IMR-90 (cell line): ENCODE data around the gene SLC2A3.

Experiments used
- POLR2A ChIP-seq: IDR thresholded peaks from 2 replicates; pipeline ENCODE4 v1.6.1; 2012; ENCODE audit warnings: mild to moderate bottlenecking, low read depth, low read length
- TF ChIP-seq, protein P1 (sequence below): conservative IDR thresholded peaks from 2 replicates; pipeline ENCODE4 v1.5.1; 2012; ENCODE audit warnings: mild to moderate bottlenecking, low read depth, low read length, improper control_type of control experiment

DNA sequence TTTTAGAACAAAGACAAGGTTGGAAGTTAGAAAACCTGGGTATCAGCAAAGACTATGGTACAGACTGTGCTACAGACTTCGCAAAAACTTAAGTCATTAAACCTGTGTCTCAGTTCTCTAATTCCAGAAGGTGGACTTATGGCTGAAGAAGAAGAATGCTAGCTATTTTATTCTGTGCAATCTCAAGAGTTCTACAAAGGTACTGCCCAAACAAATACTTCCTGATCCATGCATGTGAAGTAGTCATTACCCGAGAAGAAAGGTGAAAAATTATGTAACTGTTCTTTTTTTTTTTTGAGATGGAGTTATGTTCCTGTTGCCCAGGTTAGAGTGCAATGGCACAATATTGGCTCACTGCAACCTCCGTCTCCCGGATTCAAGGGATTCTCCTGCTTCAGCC lies 45.5 kb upstream of the SLC2A3 start:
- TF ChIP-seq, protein P1, sequence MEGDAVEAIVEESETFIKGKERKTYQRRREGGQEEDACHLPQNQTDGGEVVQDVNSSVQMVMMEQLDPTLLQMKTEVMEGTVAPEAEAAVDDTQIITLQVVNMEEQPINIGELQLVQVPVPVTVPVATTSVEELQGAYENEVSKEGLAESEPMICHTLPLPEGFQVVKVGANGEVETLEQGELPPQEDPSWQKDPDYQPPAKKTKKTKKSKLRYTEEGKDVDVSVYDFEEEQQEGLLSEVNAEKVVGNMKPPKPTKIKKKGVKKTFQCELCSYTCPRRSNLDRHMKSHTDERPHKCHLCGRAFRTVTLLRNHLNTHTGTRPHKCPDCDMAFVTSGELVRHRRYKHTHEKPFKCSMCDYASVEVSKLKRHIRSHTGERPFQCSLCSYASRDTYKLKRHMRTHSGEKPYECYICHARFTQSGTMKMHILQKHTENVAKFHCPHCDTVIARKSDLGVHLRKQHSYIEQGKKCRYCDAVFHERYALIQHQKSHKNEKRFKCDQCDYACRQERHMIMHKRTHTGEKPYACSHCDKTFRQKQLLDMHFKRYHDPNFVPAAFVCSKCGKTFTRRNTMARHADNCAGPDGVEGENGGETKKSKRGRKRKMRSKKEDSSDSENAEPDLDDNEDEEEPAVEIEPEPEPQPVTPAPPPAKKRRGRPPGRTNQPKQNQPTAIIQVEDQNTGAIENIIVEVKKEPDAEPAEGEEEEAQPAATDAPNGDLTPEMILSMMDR: no peak
- no peak for TF ChIP-seq POLR2A
